IMR-90 (cell line): ENCODE data around the gene PDE4B. TPM values are rescaled to one million over a fixed set of nuclear protein-coding genes. Genes with fewer than 3 reads are reported as not detected.
A peak's percentile ranks its signal among the peaks of the same experiment; 100 is the strongest.

Source experiments
- ATAC-seq: fragments of 200-7000 bp; cut with Tn5 transposase; 2 replicates; pipeline ENCODE4 v1.9.1; 2020; ENCODE audit warnings: low read depth, mild to moderate bottlenecking, moderate library complexity
- BruUV-seq: library from RNA; stranded (reverse); fragments of 400-500 nt; replicated peaks from 2 replicates; lab custom pipeline; 2021; lab: Mats Ljungman, UMichigan
- CTCF ChIA-PET: fragments of 300-600 bp; formaldehyde crosslinking; extraction: SDS; loops from one replicate; lab custom pipeline; 2021; ENCODE audit warnings: antibody characterized with exemption; lab: Yijun Ruan, JAX
- POLR2A ChIA-PET: fragments of 300-600 bp; sonication (Branson Sonifier 250); formaldehyde crosslinking; loops from one replicate; lab custom pipeline; 2022; ENCODE audit warnings: antibody characterized with exemption; ENCODE audit not compliant: unreplicated experiment; lab: Charles Lee
- DNase-seq: peaks from one replicate; pipeline ENCODE4 v3.0.0; 2013
- H2AFZ ChIP-seq: replicated peaks from 2 replicates; pipeline ENCODE3; 2013; ENCODE audit warnings: low read length, mild to moderate bottlenecking; ENCODE audit not compliant: poor library complexity
- H2AK5ac ChIP-seq: 2 replicates; pipeline ENCODE4 v1.6.1; 2013; ENCODE audit warnings: low read depth, low read length, inconsistent platforms
- H2AK9ac ChIP-seq: replicated peaks from 2 replicates; pipeline ENCODE3; 2013; ENCODE audit warnings: mild to moderate bottlenecking, low read depth, low read length, moderate library complexity; ENCODE audit not compliant: poor library complexity
- H2BK120ac ChIP-seq: 2 replicates; pipeline ENCODE4 v1.6.1; 2013; ENCODE audit warnings: low read depth, low read length, inconsistent platforms
- H2BK15ac ChIP-seq: 3 replicates; pipeline ENCODE4 v1.6.1; 2013; ENCODE audit warnings: low read depth, low read length, inconsistent platforms
- H2BK20ac ChIP-seq: 2 replicates; pipeline ENCODE4 v1.6.1; 2013; ENCODE audit warnings: low read depth, mild to moderate bottlenecking, inconsistent platforms, low read length, moderate library complexity
- H2BK5ac ChIP-seq: 2 replicates; pipeline ENCODE4 v1.6.1; 2013; ENCODE audit warnings: mild to moderate bottlenecking, low read depth, low read length, inconsistent platforms; ENCODE audit not compliant: poor library complexity, severe bottlenecking
- H3K14ac ChIP-seq: replicated peaks from 2 replicates; pipeline ENCODE4 v1.6.1; 2013; ENCODE audit warnings: low read depth, low read length, inconsistent platforms
- H3K18ac ChIP-seq: 2 replicates; pipeline ENCODE4 v1.6.1; 2013; ENCODE audit warnings: low read depth, low read length, control low read depth
- H3K23ac ChIP-seq: 2 replicates; pipeline ENCODE4 v1.6.1; 2013; ENCODE audit warnings: low read depth, low read length, inconsistent platforms
- H3K27ac ChIP-seq: 2 replicates; pipeline ENCODE4 v1.5.1; 2013; ENCODE audit warnings: mild to moderate bottlenecking, control low read depth, low read length; ENCODE audit not compliant: insufficient read depth
- H3K27me3 ChIP-seq: 2 replicates; pipeline ENCODE4 v1.6.1; 2013; ENCODE audit warnings: low read length; ENCODE audit not compliant: control insufficient read depth, insufficient read depth
- H3K36me3 ChIP-seq: 2 replicates; pipeline ENCODE4 v1.6.1; 2013; ENCODE audit warnings: low read length, mixed read lengths; ENCODE audit not compliant: control insufficient read depth, insufficient read depth
- H3K4ac ChIP-seq: 2 replicates; pipeline ENCODE4 v1.6.1; 2013; ENCODE audit warnings: low read depth, low read length, inconsistent platforms
- H3K4me1 ChIP-seq: 2 replicates; pipeline ENCODE4 v1.6.1; 2013; ENCODE audit warnings: low read length, mixed read lengths; ENCODE audit not compliant: control insufficient read depth, insufficient read depth
- H3K4me2 ChIP-seq: 2 replicates; pipeline ENCODE4 v1.6.1; 2013; ENCODE audit warnings: low read depth, mild to moderate bottlenecking, control low read depth, low read length, moderate library complexity
- H3K4me3 ChIP-seq: 2 replicates; pipeline ENCODE4 v1.5.1; 2013; ENCODE audit warnings: low read depth, mild to moderate bottlenecking, control low read depth, low read length, moderate library complexity; ENCODE audit not compliant: insufficient read depth
- H3K56ac ChIP-seq: 2 replicates; pipeline ENCODE4 v1.6.1; 2013; ENCODE audit warnings: low read length, inconsistent platforms; ENCODE audit not compliant: insufficient read depth; ENCODE audit errors: extremely low read depth
- H3K79me1 ChIP-seq, 2 experiments: 2 replicates each; pipeline ENCODE4 v1.6.1; 2013; ENCODE audit warnings: low read length in 2 of 2, inconsistent platforms in 1 of 2, low read depth in 1 of 2
- H3K9ac ChIP-seq: 2 replicates; pipeline ENCODE4 v1.6.1; 2013; ENCODE audit warnings: low read depth, low read length, control low read depth
- H3K9me1 ChIP-seq: 2 replicates; pipeline ENCODE4 v1.6.1; 2013; ENCODE audit warnings: low read length, inconsistent platforms; ENCODE audit not compliant: insufficient read depth
- H3K9me3 ChIP-seq: 2 replicates; pipeline ENCODE4 v1.6.1; 2013; ENCODE audit warnings: low read length; ENCODE audit not compliant: control insufficient read depth, insufficient read depth
- H4K20me1 ChIP-seq: 2 replicates; pipeline ENCODE4 v1.6.1; 2013; ENCODE audit warnings: low read length, inconsistent platforms; ENCODE audit not compliant: insufficient read depth
- H4K5ac ChIP-seq: 2 replicates; pipeline ENCODE4 v1.6.1; 2013; ENCODE audit warnings: mild to moderate bottlenecking, low read depth, low read length, control low read depth
- H4K8ac ChIP-seq, 2 experiments: 2 replicates each; pipeline ENCODE4 v1.6.1; 2013; ENCODE audit warnings: low read depth in 2 of 2, low read length in 2 of 2, control low read depth in 1 of 2, inconsistent platforms in 1 of 2
- H4K91ac ChIP-seq: 2 replicates; pipeline ENCODE4 v1.6.1; 2013; ENCODE audit warnings: low read depth, low read length, inconsistent platforms; ENCODE audit not compliant: insufficient read depth
- BHLHE40 ChIP-seq: fragments of 150-350 bp; IDR thresholded peaks from 2 replicates; pipeline ENCODE4 v1.6.1; 2016; ENCODE audit warnings: mild to moderate bottlenecking, low read depth, low read length
- CEBPB ChIP-seq: IDR thresholded peaks from 2 replicates; pipeline ENCODE4 v1.6.1; 2012; ENCODE audit warnings: low read depth, low read length, improper control_type of control experiment
- FOS ChIP-seq: fragments of 150-350 bp; IDR thresholded peaks from 2 replicates; pipeline ENCODE4 v1.6.1; 2016; ENCODE audit warnings: low read depth, low read length
- MAFK ChIP-seq: IDR thresholded peaks from 2 replicates; pipeline ENCODE4 v1.6.1; 2012; ENCODE audit warnings: low read depth, low read length, improper control_type of control experiment
- MAZ ChIP-seq: IDR thresholded peaks from 2 replicates; pipeline ENCODE4 v1.6.1; 2012; ENCODE audit warnings: low read depth, mild to moderate bottlenecking, low read length, improper control_type of control experiment, moderate library complexity, borderline replicate concordance
- MXI1 ChIP-seq: IDR thresholded peaks from 2 replicates; pipeline ENCODE4 v1.6.1; 2012; ENCODE audit warnings: low read depth, mild to moderate bottlenecking, low read length, moderate library complexity, borderline replicate concordance
- NFE2L2 ChIP-seq: fragments of 150-350 bp; IDR thresholded peaks from 2 replicates; pipeline ENCODE4 v1.6.1; 2016; ENCODE audit warnings: low read depth, mild to moderate bottlenecking, low read length
- POLR2A ChIP-seq: IDR thresholded peaks from 2 replicates; pipeline ENCODE4 v1.6.1; 2012; ENCODE audit warnings: mild to moderate bottlenecking, low read depth, low read length
- RAD21 ChIP-seq: IDR thresholded peaks from 2 replicates; pipeline ENCODE4 v1.6.1; 2012; ENCODE audit warnings: low read length, improper control_type of control experiment
- SMC3 ChIP-seq: fragments of 150-350 bp; IDR thresholded peaks from 2 replicates; pipeline ENCODE4 v1.6.1; 2016; ENCODE audit warnings: low read depth, mild to moderate bottlenecking, antibody characterized with exemption, low read length, moderate library complexity
- WGBS, 2 experiments: methylation state at CpG; one replicate each; pipeline versions ENCODE4 v1.1.5 to v1.1.7; 2013; ENCODE audit warnings: missing lambda C conversion rate in 2 of 2; ENCODE audit not compliant: insufficient read length in 1 of 2; ENCODE audit errors: extremely low coverage in 2 of 2; 5-methylcytosine and 5-hydroxymethylcytosine counted together
- dilution Hi-C: fragments of 300-500 bp; cut with HindIII; formaldehyde crosslinking; loops from one replicate; pipeline ENCODE4 v1.14.3; 2018; ENCODE audit warnings: low sequenced_read_pairs; ENCODE audit not compliant: unreplicated experiment
- in situ Hi-C: fragments of 300-500 bp; cut with MboI; formaldehyde crosslinking; loops from 3 replicates; pipeline ENCODE4 v1.14.3; 2019; ENCODE audit warnings: low sequenced_read_pairs, inconsistent platforms, mixed read lengths
- intact Hi-C: fragments of 100-400 bp; cut with micrococcal nuclease; formaldehyde crosslinking; loops from 2 replicates; pipeline ENCODE4 v1.10.0; 2022
- polyA plus RNA-seq, 3 experiments: library from polyadenylated mRNA; depleted of rRNA; stranded (reverse); fragments of >200 nt; gene quantifications; 2 replicates each; pipeline ENCODE4 v1.2.3, GENCODE V29; 2012; ENCODE audit warnings: low replicate concordance in 1 of 3
- total RNA-seq: library from RNA; depleted of rRNA; stranded (reverse); fragments of >200 nt; gene quantifications from 2 replicates; pipeline ENCODE4 v1.2.3, GENCODE V29; 2012
- TF ChIP-seq, protein P1 (sequence below): fragments of 150-350 bp; IDR thresholded peaks from 2 replicates; pipeline ENCODE4 v1.6.1; 2016; ENCODE audit warnings: low read depth, mild to moderate bottlenecking, low read length, moderate library complexity, borderline replicate concordance
- TF ChIP-seq, protein P2 (sequence below): conservative IDR thresholded peaks from 2 replicates; pipeline ENCODE4 v1.5.1; 2012; ENCODE audit warnings: mild to moderate bottlenecking, low read depth, low read length, improper control_type of control experiment
- TF ChIP-seq, protein P3 (sequence below): fragments of 150-350 bp; IDR thresholded peaks from 2 replicates; pipeline ENCODE4 v1.6.1; 2017; ENCODE audit warnings: mild to moderate bottlenecking, antibody characterized with exemption, low read length, low read depth

PDE4B gene
- total and polyA plus RNA-seq, 2 of the 4 experiments (the other 2 are of a cell fraction) = 5.8 to 21.3 TPM

DNA sequence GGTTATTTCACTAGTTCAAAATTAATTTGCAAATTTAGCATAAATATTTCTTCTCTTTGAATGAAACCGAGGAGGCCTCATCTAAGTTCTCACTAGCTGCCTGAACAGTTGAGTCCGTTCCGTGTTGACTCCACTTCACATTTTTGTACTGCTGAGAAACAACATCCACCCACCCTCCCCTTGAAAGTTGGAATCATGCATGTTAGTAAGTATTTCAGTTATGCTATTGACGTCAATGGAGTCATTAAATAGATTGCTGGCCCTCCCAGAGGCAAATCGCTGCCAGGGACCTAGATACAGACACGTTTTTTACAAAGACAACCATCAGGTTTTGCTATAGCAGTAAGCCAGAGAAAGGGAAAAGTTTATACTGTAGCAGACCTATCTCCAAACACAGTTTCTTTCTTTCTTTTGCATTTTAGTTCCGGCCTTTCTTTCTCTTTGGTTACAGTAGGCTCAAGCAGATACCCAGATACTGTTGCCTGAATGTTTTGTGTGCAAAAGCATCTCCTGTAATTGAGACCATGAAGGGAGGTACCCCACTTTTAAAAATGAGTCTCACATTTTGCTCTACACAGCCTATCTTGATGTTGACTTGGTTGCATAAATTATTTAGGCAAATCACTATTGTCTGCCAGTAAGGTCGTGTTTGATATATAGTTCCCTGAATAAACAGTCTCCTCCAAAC, 478.7 kb downstream of the PDE4B start:
- intact Hi-C loops = loop anchor here (1.0 kb wide), 1 partner anchor 60 kb away; no protein-coding TSS in a partner anchor
- H3K4me3 ChIP-seq = peak overlapping the region; percentile 4; the same call in 1 of the 2 replicates
- TF ChIP-seq MXI1 (no peak), MAFK (peak; percentile 25; the same call in 1 of the 2 replicates), FOS (peak; percentile 59), MAZ (peak; percentile 93), POLR2A (peak; percentile 42; the same call in 1 of the 2 replicates), NFE2L2 (peak; percentile 52; the same call in 1 of the 2 replicates), CEBPB (peak; percentile 35; the same call in 1 of the 2 replicates), SMC3 (peak; percentile 38; the same call in 1 of the 2 replicates), RAD21 (peak; percentile 23; the same call in 1 of the 2 replicates), BHLHE40 (peak; percentile 82)
- TF ChIP-seq, protein P1, sequence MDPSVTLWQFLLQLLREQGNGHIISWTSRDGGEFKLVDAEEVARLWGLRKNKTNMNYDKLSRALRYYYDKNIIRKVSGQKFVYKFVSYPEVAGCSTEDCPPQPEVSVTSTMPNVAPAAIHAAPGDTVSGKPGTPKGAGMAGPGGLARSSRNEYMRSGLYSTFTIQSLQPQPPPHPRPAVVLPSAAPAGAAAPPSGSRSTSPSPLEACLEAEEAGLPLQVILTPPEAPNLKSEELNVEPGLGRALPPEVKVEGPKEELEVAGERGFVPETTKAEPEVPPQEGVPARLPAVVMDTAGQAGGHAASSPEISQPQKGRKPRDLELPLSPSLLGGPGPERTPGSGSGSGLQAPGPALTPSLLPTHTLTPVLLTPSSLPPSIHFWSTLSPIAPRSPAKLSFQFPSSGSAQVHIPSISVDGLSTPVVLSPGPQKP = no peak
- TF ChIP-seq, protein P2, sequence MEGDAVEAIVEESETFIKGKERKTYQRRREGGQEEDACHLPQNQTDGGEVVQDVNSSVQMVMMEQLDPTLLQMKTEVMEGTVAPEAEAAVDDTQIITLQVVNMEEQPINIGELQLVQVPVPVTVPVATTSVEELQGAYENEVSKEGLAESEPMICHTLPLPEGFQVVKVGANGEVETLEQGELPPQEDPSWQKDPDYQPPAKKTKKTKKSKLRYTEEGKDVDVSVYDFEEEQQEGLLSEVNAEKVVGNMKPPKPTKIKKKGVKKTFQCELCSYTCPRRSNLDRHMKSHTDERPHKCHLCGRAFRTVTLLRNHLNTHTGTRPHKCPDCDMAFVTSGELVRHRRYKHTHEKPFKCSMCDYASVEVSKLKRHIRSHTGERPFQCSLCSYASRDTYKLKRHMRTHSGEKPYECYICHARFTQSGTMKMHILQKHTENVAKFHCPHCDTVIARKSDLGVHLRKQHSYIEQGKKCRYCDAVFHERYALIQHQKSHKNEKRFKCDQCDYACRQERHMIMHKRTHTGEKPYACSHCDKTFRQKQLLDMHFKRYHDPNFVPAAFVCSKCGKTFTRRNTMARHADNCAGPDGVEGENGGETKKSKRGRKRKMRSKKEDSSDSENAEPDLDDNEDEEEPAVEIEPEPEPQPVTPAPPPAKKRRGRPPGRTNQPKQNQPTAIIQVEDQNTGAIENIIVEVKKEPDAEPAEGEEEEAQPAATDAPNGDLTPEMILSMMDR = no peak
- TF ChIP-seq, protein P3, sequence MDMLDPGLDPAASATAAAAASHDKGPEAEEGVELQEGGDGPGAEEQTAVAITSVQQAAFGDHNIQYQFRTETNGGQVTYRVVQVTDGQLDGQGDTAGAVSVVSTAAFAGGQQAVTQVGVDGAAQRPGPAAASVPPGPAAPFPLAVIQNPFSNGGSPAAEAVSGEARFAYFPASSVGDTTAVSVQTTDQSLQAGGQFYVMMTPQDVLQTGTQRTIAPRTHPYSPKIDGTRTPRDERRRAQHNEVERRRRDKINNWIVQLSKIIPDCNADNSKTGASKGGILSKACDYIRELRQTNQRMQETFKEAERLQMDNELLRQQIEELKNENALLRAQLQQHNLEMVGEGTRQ = no peak

More for the DNA sequence above, 478.7 kb downstream of the PDE4B start:
- DNase-seq = peak; percentile 99
- Histone ChIP-seq H3K56ac (peak overlapping the region; percentile 99), H4K8ac (peak overlapping the region; percentile 77 to 94), H3K14ac (peak overlapping the region; percentile 91), H4K20me1 (no peaks in the 10 kb centered on the region), H3K18ac (peak overlapping the region; percentile 90), H3K79me1 (0 out of 4 replicates have a peak, but pooled peaks cover 0 to 3% of the 10 kb centered on the region in 2 experiments), H3K9me1 (peaks cover 5% of the 10 kb centered on the region; the same call in 1 of the 2 replicates), H3K4me1 (peaks cover 27% of the 10 kb centered on the region), H2BK20ac (peak overlapping the region; percentile 98), H2AFZ (peak overlapping the region; percentile 59), H4K5ac (peak overlapping the region; percentile 93), H3K9me3 (no peaks in the 10 kb centered on the region), H2BK120ac (peak overlapping the region; percentile 96), H2BK5ac (peak overlapping the region; percentile 99), H3K27me3 (no peaks in the 10 kb centered on the region), H3K27ac (peak overlapping the region; percentile 99), H3K23ac (peak overlapping the region; percentile 90), H3K4me2 (peak overlapping the region; percentile 70), H2AK9ac (peak overlapping the region; percentile 56), H3K36me3 (no peaks in the 10 kb centered on the region), H4K91ac (peak overlapping the region; percentile 99), H3K9ac (peak overlapping the region; percentile 92), H2AK5ac (peak overlapping the region; percentile 96), H2BK15ac (peak overlapping the region; percentile 61), H3K4ac (peak overlapping the region; percentile 96)
- peak; percentile 84 for ATAC-seq
- in situ Hi-C loops = loop anchor here (5.0 to 25.0 kb wide), 2 partner anchors 61 to 466 kb away; no protein-coding TSS in a partner anchor
- POLR2A ChIA-PET = interaction anchor here (0.6 to 1.0 kb wide), 2 partner anchors 60 to 64 kb away, joined by 3 to 4 read pairs; no protein-coding TSS in a partner anchor
- no CpG with 5 or more reads among the region's 8 CpGs for WGBS, 2 experiments
- CTCF ChIA-PET = interaction anchor here (0.6 kb wide), 1 partner anchor 144 kb away, joined by 3 read pairs; no protein-coding TSS in a partner anchor
- dilution Hi-C loops = no loop called here
- BruUV-seq = TSS peak; percentile 79
